Left renal cortex interstitium (tissue), 4 donors: ENCODE measurements around the gene TMCC3. TPM values are rescaled to one million over a fixed set of nuclear protein-coding genes. Genes with fewer than 3 reads are reported as not detected.

Source experiments
- DNase-seq, 4 donors: peaks; one replicate each; pipeline ENCODE4 v3.0.0-alpha.2; 2013; ENCODE audit warnings: low read depth in 4 of 4, low spot score in 2 of 4, missing footprints in 1 of 4
- polyA plus RNA-seq, 4 donors: library from polyadenylated mRNA; unstranded; fragments of 120-200 nt; gene quantifications; one replicate each; pipeline ENCODE4 v1.2.1, GENCODE V29; 2013; ENCODE audit not compliant: insufficient read length in 4 of 4

TMCC3 gene
- polyA plus RNA-seq, 4 donors = 39.5 to 42.8 (median 40.6) TPM

DNA sequence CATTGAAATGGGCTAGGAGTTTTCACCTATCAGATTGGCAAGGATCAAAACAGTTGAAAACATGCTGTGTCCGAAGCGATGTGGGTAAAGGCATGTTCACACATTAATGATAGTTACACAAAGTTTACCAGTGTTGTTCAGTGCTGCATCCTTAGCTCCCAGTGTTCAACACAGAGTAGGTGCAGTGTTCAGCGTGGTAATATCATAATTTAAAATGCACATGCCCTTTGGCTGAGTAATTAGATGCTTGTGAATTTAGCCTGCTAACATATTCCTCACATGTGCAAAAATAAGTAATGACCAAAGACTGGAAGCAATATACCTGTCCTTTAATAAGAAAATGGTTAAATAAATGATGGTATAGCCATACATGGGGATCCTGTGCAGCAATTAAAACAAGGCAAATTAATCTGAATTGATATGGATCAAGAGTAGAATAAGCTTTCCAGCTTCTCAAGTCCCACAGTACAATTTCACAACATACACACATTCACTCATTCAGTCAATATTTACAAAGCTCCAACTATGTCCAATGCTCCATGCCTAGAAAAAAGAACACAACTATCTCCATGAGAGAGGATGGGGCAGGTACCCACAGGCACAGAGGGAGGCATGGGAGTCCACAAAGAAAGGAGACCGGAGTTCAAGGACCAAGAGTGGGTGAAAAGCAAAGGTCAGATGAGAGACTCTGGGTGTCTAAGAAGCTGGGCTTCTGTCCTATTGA is 12.8 kb downstream of the TMCC3 start:
- no peak for DNase-seq

GRCh38 chr12:94636462-94637085 is 13.8 kb downstream of the TMCC3 start:
- DNase-seq = no peak

DNA sequence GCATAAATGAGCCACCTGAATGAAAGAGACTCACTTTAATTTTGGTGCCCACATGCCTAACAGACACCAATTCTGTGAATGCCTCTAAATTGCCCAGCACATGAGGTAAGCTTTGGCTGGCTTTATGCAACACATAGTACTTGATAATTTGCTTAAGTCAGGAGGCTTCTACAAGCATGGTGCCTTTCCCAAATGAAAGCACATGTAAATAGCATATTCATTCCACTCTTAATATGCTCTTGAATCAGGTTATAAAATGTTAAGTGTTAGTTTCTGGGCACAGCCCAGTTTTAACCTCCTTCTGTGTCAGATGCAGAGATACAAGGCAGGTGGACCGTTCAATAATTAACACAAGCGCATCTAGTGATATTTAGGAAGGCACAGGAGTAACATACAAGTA is 15.6 kb downstream of the TMCC3 start:
- DNase-seq = no peak

- no peak for DNase-seq
Observed at GRCh38 chr12:94633401-94633800, 17.0 kb downstream of the TMCC3 start.

GRCh38 chr12:94631058-94631457 is 19.3 kb downstream of the TMCC3 start:
- DNase-seq = no peak

DNA sequence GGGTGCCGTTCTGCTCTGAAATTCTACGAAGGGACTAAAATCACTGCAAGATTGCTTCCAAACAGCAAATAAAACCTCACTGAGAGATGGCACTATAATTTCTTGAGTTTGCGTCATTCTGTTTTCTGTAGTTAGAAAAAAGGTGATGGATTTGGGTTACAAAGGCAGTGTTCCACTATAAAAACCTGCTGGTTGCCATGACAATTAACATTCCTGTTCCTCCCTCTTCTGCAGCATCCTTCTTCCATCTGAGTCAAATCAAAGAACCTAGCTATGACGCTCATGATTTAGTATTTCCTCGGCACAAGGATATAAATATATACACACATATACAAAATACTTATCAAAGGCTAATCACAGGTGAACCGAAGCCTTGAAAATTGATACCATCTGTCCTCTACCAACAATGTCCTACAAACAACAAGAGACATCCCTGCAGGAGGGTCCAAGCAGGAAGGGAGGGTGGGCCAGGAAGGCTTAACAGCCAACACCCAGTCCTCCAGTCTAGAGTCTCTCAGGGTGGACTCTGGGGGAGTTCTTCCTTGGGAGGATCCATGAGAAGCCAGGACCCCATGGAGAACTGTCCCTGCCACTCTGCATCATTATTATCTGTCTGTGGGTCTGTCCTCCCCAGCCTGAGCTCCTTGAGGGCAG is 21.4 kb downstream of the TMCC3 start:
- DNase-seq = no peak

GRCh38 chr12:94628369-94628768 is 22.0 kb downstream of the TMCC3 start:
- DNase-seq = no peak

- DNase-seq = no peak
Observed at GRCh38 chr12:94625531-94625930, 24.8 kb downstream of the TMCC3 start.

- no peak for DNase-seq
Observed at GRCh38 chr12:94623161-94623920, 27.0 kb downstream of the TMCC3 start.

DNA sequence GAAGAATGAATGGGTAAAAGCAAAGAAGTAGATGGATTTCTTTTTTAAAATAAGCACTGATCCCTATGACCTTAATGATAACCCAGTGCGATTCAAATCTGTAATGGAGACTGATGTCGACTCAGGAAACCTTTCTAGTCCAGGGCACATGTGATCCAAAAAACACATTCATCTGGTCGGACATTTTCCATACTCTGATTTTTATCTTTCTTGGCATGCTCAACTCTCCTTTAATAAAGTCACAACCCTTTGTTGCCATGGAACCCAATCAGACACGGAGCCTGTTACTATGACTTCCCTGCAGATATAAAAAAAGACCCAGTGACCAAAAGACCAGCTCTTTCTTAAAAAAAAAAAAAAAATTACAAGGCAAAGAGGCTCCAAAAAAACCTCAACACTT is 27.9 kb downstream of the TMCC3 start:
- DNase-seq = no peak

DNA sequence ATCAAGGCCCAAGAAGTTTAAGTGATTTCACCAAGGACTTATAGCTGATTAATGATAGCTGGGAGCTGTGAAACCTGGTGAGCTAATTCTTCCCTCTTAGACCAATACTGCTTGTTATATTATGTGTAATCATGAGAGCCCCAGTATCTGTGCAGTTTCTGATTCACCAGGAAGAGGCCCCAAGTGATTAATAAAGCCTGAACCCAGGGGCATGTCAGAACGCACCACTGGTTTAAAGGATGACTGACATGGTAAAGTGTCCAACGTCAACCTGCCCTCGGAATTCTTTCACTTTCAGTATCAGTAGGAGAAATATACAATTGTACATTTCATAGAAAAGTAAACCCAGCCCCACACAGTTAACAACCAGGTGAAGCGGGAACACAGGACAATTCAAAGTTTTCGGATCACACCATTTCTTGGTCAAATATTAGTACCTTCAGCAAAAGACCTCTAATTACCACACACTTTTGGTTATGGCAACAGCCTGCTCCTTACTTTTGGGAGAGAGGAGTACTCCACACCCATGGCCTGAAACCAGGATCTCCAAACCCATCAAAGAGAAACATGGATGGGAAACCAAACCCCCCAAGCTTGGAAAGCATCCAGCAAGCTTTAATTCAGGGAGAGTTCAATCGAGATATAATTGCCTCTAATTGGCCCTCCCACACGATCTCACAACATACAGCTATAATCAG is 28.5 kb downstream of the TMCC3 start:
- DNase-seq = no peak

GRCh38 chr12:94620621-94621020 is 29.7 kb downstream of the TMCC3 start:
- DNase-seq = no peak

DNA sequence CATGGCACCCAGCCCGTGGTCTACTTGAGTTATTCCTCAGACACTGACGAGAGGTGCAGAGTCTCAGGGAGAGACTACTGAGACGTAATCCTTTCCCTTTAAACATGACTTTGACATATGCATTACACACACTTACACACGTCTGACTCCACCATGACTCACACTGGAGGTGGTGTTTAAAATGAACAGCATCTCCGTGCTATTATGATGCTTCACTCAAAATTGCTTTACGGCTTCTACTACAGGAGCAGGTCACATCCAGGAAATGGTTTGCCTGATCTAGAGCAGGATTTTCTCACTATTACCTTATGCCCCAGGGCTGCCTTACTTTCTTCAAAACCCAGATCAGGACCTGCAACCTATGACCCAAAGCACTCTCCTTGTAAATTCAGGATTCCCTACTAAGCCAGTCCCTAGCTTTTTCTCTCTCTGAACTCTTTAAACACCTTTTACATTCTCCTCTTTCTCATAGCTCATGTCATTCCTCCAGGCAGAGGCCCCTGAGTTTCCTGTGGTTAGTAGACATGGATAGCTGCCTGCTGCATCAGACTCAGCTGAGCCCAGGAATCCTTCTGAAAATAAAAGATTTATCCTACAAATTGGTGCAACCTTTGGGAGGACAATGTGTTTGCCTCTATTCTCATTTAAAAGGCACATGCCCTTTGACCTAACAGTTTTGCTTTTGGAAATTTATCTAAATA is 31.2 kb downstream of the TMCC3 start:
- DNase-seq = no peak

DNA sequence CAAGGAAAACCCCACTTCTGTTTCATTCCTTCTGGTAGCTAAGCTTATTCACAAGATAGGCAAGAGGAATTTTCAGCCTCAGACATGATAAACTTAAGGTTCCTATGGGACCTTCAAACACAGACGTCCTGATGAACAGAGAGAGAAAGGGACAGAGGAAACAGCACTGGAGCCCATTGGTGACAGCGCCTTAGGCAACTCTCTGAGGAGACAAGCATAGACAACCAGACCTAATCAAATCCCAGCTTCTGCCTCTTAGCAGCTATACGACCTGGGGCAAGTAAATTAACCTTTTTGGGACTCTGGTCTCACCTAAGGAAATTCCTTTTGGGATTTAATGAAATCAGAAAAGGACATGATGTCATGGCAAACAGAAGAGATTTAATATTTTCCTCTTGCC is 33.3 kb downstream of the TMCC3 start:
- DNase-seq = no peak

GRCh38 chr12:94616203-94616729 is 34.1 kb downstream of the TMCC3 start:
- DNase-seq = no peak

- no peak for DNase-seq
Observed at GRCh38 chr12:94615260-94616181, 34.8 kb downstream of the TMCC3 start.

- peak in 1 of 4 donors; percentile 45 for DNase-seq
Observed at GRCh38 chr12:94614288-94614721, 36.1 kb downstream of the TMCC3 start.

- DNase-seq = no peak
Observed at GRCh38 chr12:94609917-94610443, 40.4 kb downstream of the TMCC3 start.
